Retinal pigment epithelial cell (primary cell): Measurements from ENCODE around the gene EIF4E2.
A peak's percentile ranks its signal among the peaks of the same experiment; 100 is the strongest.

Source experiments
- DNase-seq: peaks from one replicate; pipeline ENCODE4 v3.0.0-alpha.2; 2010; ENCODE audit warnings: low read depth
- H3K4me3 ChIP-seq: 2 replicates; pipeline ENCODE4 v1.5.1; 2011; ENCODE audit warnings: mild to moderate bottlenecking, low read length, control low read depth, moderate library complexity
- CTCF ChIP-seq: conservative IDR thresholded peaks from 2 replicates; pipeline ENCODE4 v1.5.1; 2011; ENCODE audit warnings: low read depth, low read length, control low read depth, inconsistent platforms

EIF4E2 gene, protein sequence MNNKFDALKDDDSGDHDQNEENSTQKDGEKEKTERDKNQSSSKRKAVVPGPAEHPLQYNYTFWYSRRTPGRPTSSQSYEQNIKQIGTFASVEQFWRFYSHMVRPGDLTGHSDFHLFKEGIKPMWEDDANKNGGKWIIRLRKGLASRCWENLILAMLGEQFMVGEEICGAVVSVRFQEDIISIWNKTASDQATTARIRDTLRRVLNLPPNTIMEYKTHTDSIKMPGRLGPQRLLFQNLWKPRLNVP

DNA sequence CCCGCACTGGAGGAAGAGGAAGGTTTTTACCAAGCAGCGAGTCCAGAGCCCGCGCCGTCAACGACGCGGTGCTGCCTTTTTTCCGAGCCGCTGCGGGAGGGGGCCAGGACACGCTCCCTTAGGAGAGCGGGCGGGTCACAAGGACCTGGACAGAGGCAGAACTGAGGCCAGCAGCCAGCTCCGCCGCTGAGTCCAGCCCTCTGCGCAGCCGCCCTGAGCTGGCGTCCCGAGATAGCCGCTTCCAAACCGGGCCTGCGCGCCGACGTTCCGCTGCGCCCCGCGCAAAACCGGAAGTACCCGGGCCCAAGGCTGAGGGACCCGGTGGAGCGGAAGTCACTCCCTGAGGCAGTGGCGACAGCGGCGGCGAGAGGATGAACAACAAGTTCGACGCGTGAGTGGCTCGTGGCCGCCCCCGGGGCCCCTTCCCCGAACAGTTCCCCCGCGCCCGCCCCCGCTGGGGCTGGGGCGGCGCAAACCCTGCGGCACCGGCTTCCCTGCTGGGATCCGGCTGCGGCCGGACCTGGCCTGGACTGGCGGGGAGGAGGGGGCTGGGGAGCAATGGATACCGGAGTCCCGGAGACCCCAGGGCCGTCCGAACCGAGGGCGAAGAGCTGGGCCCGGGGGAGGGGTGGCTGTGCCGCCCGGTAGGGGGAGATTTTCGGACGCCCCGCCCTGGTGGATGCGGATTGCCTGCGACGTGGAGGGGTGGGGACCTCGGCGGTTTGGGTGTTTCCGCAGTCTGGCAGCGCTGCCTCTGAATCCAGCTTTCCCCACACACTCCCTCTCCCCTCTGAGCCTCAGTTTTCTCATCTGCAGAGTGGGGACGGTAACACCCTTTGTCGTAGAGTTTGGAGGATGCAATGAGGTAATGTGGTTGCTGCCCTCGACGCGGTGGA is at the start of gene EIF4E2, which contains the start of gene TIGD1:
TSS of gene EIF4E2 (plus strand) at position 336 of the 896 bp plus-strand sequence. CDS start at position 372, 36 bp downstream.
TSS of gene TIGD1 (minus strand) at position 204 of the 896 bp plus-strand sequence. CDS start 675 bp downstream, outside the sequence.
- peak within 1 kb of the TSS; percentile 88 for H3K4me3 ChIP-seq
- TF ChIP-seq CTCF = peak; percentile 19
- peak; percentile 77 for DNase-seq

GRCh38 chr2:232501331-232501771 is 49.1 kb upstream of the EIF4E2 start:
- no peak for TF ChIP-seq CTCF

DNA sequence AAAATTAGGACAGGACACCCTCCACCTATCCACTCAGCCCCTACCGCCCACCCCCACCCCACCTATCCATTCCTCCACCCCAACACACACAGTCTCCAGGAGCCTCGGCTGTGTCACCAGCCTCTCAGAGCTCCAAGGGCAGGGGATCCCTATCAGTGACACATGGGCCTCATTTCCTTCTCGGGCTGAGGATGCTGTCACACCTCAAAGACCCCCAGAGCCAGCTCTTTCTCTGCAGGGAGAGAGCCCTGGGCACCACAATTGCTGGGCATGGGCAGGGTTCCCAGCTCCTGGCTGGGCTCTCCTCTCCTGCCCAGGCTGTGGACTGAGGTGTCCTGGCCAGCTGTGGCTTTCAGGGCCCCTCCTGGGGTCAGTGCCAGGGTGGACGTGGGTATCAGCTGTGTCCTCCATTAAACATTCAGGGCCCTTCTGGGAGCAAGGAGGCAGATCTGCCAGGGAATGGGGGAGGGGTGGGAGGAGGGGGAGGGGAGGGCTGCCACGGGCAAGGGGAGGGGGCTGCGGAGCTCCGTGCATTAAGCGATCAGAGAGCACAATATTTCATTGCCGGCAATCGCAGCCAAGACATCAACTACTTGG is 48.6 kb upstream of the EIF4E2 start:
- TF ChIP-seq CTCF = no peak
- no peak for DNase-seq
- no peak overlapping the region for H3K4me3 ChIP-seq

More at GRCh38 chr2:232501331-232501771, 49.1 kb upstream of the EIF4E2 start:
- no peak overlapping the region for H3K4me3 ChIP-seq
- no peak for DNase-seq

GRCh38 chr2:232502511-232502910 is 48.0 kb upstream of the EIF4E2 start:
- no peak overlapping the region for H3K4me3 ChIP-seq
- no peak for DNase-seq
- no peak for TF ChIP-seq CTCF

DNA sequence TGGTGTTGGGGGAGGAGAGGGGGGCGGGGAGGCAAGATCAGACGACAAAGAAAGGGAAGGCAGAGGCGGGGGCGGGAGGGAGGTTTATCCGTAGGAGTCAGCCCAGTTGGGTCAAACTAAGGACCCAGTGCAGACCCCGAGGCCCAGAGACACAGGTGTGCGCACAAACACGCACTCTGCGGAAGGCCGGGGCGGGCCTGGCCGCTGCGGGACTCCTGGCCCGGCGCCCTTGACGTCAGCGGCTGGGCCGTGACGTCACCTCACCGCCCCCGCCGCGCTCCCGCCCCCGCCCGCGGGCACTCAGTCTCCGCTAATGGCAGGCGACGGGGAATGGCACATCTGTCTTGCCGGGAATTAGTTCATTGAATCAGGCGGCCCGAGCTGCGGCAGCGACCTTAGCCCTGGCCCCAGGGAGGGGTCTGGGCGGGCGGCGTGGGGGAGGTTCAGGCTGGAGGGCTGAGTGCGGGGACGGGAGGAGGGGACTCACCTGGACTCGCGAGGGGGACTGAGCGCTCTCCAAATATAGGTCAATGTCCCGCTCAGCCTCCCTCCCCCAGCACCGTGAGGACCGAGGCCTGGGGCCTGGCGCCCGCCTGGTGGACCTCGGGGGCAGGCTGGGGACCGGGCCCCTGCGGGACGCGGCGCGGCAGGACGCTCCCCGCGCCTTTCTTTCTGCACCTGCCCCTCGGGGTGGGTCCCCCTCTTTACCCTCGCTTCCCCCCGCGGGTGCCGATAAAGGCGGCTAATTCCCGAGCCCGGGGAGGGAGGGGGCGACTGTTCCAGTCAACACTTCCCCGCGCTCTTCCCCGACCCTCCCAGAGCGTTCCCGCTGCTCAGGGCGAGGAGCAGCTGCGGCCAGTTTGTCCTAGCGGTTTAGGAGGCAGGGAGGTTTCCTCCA is 47.3 kb upstream of the EIF4E2 start:
- H3K4me3 ChIP-seq = peak overlapping the region; percentile 24
- peak; percentile 2 for DNase-seq

More for the DNA sequence above, 47.3 kb upstream of the EIF4E2 start:
- no peak for TF ChIP-seq CTCF
